Parathyroid adenoma (tissue), 2 donors: ENCODE data around the gene RASSF1.

ENCODE experiments used
- H2AFZ ChIP-seq: fragments of 300-600 bp; sonication (generic); one replicate; pipeline ENCODE4 v1.7.0; 2017; ENCODE audit warnings: antibody characterized with exemption, mild to moderate bottlenecking
- H3K27ac ChIP-seq: fragments of 300-600 bp; sonication (generic); one replicate; pipeline ENCODE4 v1.7.0; 2017
- H3K27me3 ChIP-seq: fragments of 300-600 bp; sonication (generic); one replicate; pipeline ENCODE4 v1.7.0; 2017; ENCODE audit warnings: low read length; ENCODE audit not compliant: control insufficient read depth, insufficient read depth
- H3K36me3 ChIP-seq: fragments of 300-600 bp; sonication (generic); one replicate; pipeline ENCODE4 v1.7.0; 2017; ENCODE audit warnings: low read length; ENCODE audit not compliant: control insufficient read depth, insufficient read depth
- H3K4me1 ChIP-seq: fragments of 300-600 bp; sonication (generic); one replicate; pipeline ENCODE4 v1.7.0; 2017; ENCODE audit warnings: control low read depth
- H3K4me2 ChIP-seq: fragments of 300-600 bp; sonication (generic); one replicate; pipeline ENCODE4 v1.7.0; 2017; ENCODE audit warnings: low read length
- H3K4me3 ChIP-seq: fragments of 300-600 bp; sonication (generic); one replicate; pipeline ENCODE4 v1.7.0; 2017; ENCODE audit warnings: low read depth, low read length
- H3K79me2 ChIP-seq: fragments of 300-600 bp; sonication (generic); one replicate; pipeline ENCODE4 v1.7.0; 2017; ENCODE audit warnings: control low read depth
- H3K9ac ChIP-seq: fragments of 300-600 bp; sonication (generic); one replicate; pipeline ENCODE4 v1.7.0; 2017; ENCODE audit warnings: mild to moderate bottlenecking
- H3K9me3 ChIP-seq: fragments of 300-600 bp; sonication (generic); one replicate; pipeline ENCODE4 v1.7.0; 2017; ENCODE audit warnings: low read length; ENCODE audit not compliant: control insufficient read depth
- CTCF ChIP-seq: fragments of 300-600 bp; sonication (generic); IDR thresholded peaks from one replicate; pipeline ENCODE4 v1.7.0; 2017; ENCODE audit warnings: antibody characterized with exemption, mild to moderate bottlenecking
- donor health status: primary hyperparathyroidism.

The RASSF1 gene

GRCh38 chr3:50304601-50305000 is 36.0 kb downstream of the RASSF1 start:
- H3K9me3 ChIP-seq = no peaks in the 10 kb centered on the region
- peaks cover 2% of the 10 kb centered on the region for H3K79me2 ChIP-seq
- H3K9ac ChIP-seq = no peak overlapping the region
- H3K27ac ChIP-seq = no peak overlapping the region
- no peak for TF ChIP-seq CTCF
- no peak overlapping the region for H2AFZ ChIP-seq
- H3K27me3 ChIP-seq = no peaks in the 10 kb centered on the region
- H3K4me3 ChIP-seq = no peak overlapping the region
- H3K4me1 ChIP-seq = peaks cover 8% of the 10 kb centered on the region
- H3K36me3 ChIP-seq = no peaks in the 10 kb centered on the region
- H3K4me2 ChIP-seq = no peak overlapping the region

DNA sequence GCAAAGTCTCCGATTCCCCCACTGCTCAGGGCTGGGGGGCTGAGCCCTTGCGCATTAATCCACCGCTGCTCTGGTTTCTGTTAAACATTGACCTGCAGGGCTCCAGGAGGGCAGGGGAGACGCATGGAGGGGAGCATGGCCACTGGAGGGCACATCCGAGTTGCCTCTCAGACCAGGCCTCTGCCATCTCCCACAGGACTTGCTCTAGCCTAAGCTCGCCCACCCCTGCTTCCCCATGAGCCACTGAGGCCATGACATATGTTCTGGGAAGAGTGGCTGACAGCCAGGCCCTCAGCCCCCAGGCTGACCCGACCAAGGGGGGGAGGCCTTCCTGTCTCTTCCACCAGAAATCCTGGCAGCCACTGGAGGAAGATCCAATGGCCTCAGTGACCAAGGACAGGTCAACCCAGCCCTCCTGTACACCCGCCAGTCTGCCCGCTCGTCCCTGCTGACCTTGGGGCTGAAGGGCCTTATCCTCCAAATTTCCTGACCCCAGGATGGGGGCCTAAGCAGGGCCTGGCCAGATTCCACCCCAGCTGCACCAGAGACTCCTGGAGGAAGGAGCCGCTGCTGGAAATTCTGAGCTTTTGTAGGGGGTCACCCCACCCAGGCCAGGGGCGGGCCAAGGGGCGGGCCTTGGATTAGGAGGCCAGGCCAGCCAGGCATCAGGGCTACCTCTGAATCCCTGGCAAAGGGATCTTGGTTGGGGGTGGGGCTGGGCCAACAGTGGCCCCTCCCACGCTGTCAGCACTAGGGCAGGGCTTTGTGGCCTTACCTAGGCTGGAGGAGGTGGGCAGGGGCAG is 37.4 kb downstream of the RASSF1 start, which contains the start of gene HYAL1:
Gene HYAL1 (minus strand): TSS at position 562 of the 803 bp plus-strand sequence. CDS start 618 bp downstream, outside the sequence.
- H3K9ac ChIP-seq = no peak within 1 kb of the TSS
- H3K27me3 ChIP-seq = no peaks in the 10 kb centered on the region
- no peaks in the 10 kb centered on the region for H3K36me3 ChIP-seq
- peaks cover 15% of the 10 kb centered on the region for H3K4me1 ChIP-seq
- H3K27ac ChIP-seq = peak within 1 kb of the TSS; percentile 42
- no peak for TF ChIP-seq CTCF
- peak within 1 kb of the TSS; percentile 67 for H3K4me3 ChIP-seq
- no peak within 1 kb of the TSS for H2AFZ ChIP-seq
- no peaks in the 10 kb centered on the region for H3K9me3 ChIP-seq
- H3K79me2 ChIP-seq = peaks cover 2% of the 10 kb centered on the region
- H3K4me2 ChIP-seq = peak within 1 kb of the TSS; percentile 89

- no peak for TF ChIP-seq CTCF
- no peaks in the 10 kb centered on the region for H3K27me3 ChIP-seq
- H3K4me3 ChIP-seq = peak overlapping the region; percentile 67
Measured at GRCh38 chr3:50302095-50303012, 38.3 kb downstream of the RASSF1 start.

GRCh38 chr3:50300681-50301254 is 39.9 kb downstream of the RASSF1 start:
- H3K27me3 ChIP-seq = no peaks in the 10 kb centered on the region
- H3K36me3 ChIP-seq = no peaks in the 10 kb centered on the region
- H3K9ac ChIP-seq = no peak overlapping the region
- no peaks in the 10 kb centered on the region for H3K9me3 ChIP-seq
- H3K79me2 ChIP-seq = peaks cover 2% of the 10 kb centered on the region
- H3K4me3 ChIP-seq = no peak overlapping the region
- no peak overlapping the region for H3K4me2 ChIP-seq
- no peak for TF ChIP-seq CTCF
- H2AFZ ChIP-seq = no peak overlapping the region
- H3K4me1 ChIP-seq = peaks cover 17% of the 10 kb centered on the region
- H3K27ac ChIP-seq = peak overlapping the region; percentile 82

More at GRCh38 chr3:50302095-50303012, 38.3 kb downstream of the RASSF1 start:
- Histone ChIP-seq H3K9ac (no peak overlapping the region), H3K4me2 (peak overlapping the region; percentile 89), H3K36me3 (no peaks in the 10 kb centered on the region), H3K27ac (peak overlapping the region; percentile 30), H3K79me2 (peaks cover 2% of the 10 kb centered on the region), H2AFZ (no peak overlapping the region), H3K4me1 (peaks cover 17% of the 10 kb centered on the region), H3K9me3 (no peaks in the 10 kb centered on the region)
